ENCODE results near the gene SLC35B1.

- TF ChIP-seq YY1 (IDR thresholded peaks at IDR 0.05; ENCODE audit: insufficient read depth, insufficient read length), result no peak
- no peak for TF ChIP-seq SUZ12 (IDR thresholded peaks at IDR 0.05; ENCODE audit: extremely low read depth, insufficient read depth, insufficient read length)
Measured at GRCh38 chr17:49748223-49748622, 40.5 kb upstream of the SLC35B1 start.

Measured in NT2/D1 (cell line).